Measurements from ENCODE around the gene PTPRU. TPM values are rescaled to one million over a fixed set of nuclear protein-coding genes. Genes with fewer than 3 reads are reported as not detected.

PTPRU gene
- total and polyA plus RNA-seq, 2 experiments from 2014 or later: 8.0 to 105 TPM

DNA sequence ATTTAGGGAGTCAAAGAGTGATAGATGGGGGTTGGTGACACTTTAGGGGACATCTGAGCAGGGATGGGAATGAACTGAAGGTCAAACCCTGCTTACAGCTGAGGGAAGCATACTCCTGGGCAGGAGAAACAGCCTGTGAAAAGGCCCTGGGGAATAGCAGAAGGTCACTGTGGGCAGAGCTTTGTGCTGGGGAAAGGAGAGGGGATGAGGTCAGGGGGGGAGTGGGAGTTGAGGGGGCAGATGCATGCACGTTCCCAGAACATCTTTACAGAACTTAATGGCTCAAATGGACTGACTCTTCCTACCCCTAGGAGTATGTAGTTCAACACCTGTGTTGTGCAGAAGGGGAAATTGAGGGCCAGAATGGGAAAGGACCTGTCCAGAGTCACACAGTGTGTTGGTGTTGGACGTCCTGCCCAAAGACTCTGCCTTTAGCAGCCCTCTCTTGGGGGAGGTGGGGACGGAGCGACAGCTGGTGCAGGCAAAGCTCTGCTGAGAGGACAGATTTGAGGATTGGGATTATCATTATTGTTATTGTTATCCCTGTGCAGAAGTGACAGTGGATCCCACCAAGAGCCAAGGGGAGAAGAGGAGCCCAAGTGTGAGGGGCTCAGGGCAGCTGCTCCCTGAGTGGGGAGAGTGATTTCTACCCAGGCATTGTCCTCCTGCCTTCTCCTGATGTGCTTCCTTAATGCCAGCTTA, 116.5 kb downstream of the PTPRU start:
- H3F3A ChIP-seq (replicated peaks; ENCODE audit: low read depth): no peaks in the 10 kb centered on the region
- TF ChIP-seq CREB1 (CRISPR knock-in tag; IDR thresholded peaks at IDR 0.05; ENCODE audit: low read depth): no peak
- no peak for TF ChIP-seq EZH2 (IDR thresholded peaks at IDR 0.05; ENCODE audit: low read depth, unreplicated experiment)
- TF ChIP-seq, protein P1, sequence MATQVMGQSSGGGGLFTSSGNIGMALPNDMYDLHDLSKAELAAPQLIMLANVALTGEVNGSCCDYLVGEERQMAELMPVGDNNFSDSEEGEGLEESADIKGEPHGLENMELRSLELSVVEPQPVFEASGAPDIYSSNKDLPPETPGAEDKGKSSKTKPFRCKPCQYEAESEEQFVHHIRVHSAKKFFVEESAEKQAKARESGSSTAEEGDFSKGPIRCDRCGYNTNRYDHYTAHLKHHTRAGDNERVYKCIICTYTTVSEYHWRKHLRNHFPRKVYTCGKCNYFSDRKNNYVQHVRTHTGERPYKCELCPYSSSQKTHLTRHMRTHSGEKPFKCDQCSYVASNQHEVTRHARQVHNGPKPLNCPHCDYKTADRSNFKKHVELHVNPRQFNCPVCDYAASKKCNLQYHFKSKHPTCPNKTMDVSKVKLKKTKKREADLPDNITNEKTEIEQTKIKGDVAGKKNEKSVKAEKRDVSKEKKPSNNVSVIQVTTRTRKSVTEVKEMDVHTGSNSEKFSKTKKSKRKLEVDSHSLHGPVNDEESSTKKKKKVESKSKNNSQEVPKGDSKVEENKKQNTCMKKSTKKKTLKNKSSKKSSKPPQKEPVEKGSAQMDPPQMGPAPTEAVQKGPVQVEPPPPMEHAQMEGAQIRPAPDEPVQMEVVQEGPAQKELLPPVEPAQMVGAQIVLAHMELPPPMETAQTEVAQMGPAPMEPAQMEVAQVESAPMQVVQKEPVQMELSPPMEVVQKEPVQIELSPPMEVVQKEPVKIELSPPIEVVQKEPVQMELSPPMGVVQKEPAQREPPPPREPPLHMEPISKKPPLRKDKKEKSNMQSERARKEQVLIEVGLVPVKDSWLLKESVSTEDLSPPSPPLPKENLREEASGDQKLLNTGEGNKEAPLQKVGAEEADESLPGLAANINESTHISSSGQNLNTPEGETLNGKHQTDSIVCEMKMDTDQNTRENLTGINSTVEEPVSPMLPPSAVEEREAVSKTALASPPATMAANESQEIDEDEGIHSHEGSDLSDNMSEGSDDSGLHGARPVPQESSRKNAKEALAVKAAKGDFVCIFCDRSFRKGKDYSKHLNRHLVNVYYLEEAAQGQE (IDR thresholded peaks at IDR 0.05; ENCODE audit: unreplicated experiment): no peak
- TF ChIP-seq POLR2AphosphoS5 (IDR thresholded peaks at IDR 0.05; ENCODE audit: low read depth): no peak
- H3K4me3 ChIP-seq: no peak overlapping the region
- no peaks in the 10 kb centered on the region for H3K79me2 ChIP-seq (replicated peaks; ENCODE audit: insufficient read depth)
- Mint-ChIP-seq H3K36me3 (ENCODE audit: low read depth) (no peaks in the 10 kb centered on the region; the same call in 2 of the 3 replicates), H3K4me3 (no peak overlapping the region), H3K27ac (no peak overlapping the region), H3K9me3 (peaks cover 2% of the 10 kb centered on the region; the same call in 2 of the 3 replicates), H3K4me1 (no peaks in the 10 kb centered on the region), H3K27me3 (ENCODE audit: insufficient read depth, low read depth, poor library complexity) (peaks cover 11% of the 10 kb centered on the region)
- DNase-seq (ENCODE audit: low spot score) (no peak), ATAC-seq (no peak)
- no peaks in the 10 kb centered on the region for H4K20me1 ChIP-seq (replicated peaks; ENCODE audit: insufficient read depth)
- no peak overlapping the region for H3K4me2 ChIP-seq
- no peak overlapping the region for H2AFZ ChIP-seq
- H3K4me1 ChIP-seq (ENCODE audit: insufficient read depth): no peaks in the 10 kb centered on the region
- H3K36me3 ChIP-seq (ENCODE audit: insufficient read depth): no peaks in the 10 kb centered on the region
- H3K27me3 ChIP-seq (ENCODE audit: insufficient read depth): no peaks in the 10 kb centered on the region
- no peak overlapping the region for H3K27ac ChIP-seq (ENCODE audit: low read depth)
- peaks cover 7% of the 10 kb centered on the region; the same call in 1 of the 2 replicates for H3K9me2 ChIP-seq (ENCODE audit: insufficient read depth)

DNA sequence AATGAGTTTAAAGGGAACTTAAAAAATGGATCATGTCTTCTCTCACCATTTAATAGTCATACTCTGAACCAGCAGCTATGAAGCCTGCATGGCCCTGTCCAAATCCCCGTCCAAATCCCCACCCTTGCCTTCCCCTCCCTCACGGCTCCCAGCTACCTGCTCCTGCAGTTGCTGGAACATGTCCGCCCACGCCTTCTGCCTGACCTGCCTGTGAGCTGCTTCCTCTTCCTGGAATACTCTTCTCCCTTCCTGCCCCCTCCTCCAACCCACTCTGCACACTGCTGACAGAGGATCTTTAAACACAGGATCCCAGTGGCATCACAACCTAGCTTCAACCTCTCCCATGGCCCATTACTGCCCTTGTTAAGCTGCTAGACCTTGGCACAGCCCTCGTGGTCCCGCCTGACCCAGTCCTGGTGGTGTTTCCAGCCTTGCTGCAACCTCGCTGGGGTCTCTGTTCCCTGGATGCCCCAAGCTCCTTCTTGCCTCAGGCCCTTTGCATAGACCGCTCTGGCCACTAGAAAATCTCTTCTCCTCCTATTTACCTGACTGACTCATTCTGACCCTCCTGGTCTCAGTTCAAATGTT, 118.3 kb downstream of the PTPRU start:
- Histone ChIP-seq H3F3A (replicated peaks; ENCODE audit: low read depth) (no peaks in the 10 kb centered on the region), H3K4me2 (no peak overlapping the region), H4K20me1 (replicated peaks; ENCODE audit: insufficient read depth) (no peaks in the 10 kb centered on the region), H3K27ac (ENCODE audit: low read depth) (no peak overlapping the region), H3K9me2 (ENCODE audit: insufficient read depth) (peaks cover 7% of the 10 kb centered on the region; the same call in 1 of the 2 replicates), H3K27me3 (ENCODE audit: insufficient read depth) (no peaks in the 10 kb centered on the region), H3K4me3 (no peak overlapping the region), H3K79me2 (replicated peaks; ENCODE audit: insufficient read depth) (no peaks in the 10 kb centered on the region), H3K36me3 (ENCODE audit: insufficient read depth) (no peaks in the 10 kb centered on the region; the same call in 1 of the 2 replicates), H3K4me1 (ENCODE audit: insufficient read depth) (no peaks in the 10 kb centered on the region), H2AFZ (peak overlapping the region; percentile 72; the same call in 1 of the 2 replicates)
- Mint-ChIP-seq H3K36me3 (ENCODE audit: low read depth) (no peaks in the 10 kb centered on the region; the same call in 2 of the 3 replicates), H3K4me1 (no peaks in the 10 kb centered on the region), H3K27me3 (ENCODE audit: insufficient read depth, low read depth, poor library complexity) (peaks cover 11% of the 10 kb centered on the region), H3K9me3 (peaks cover 2% of the 10 kb centered on the region; the same call in 2 of the 3 replicates), H3K4me3 (no peak overlapping the region), H3K27ac (no peak overlapping the region)
- DNase-seq (ENCODE audit: low spot score): no peak
- no peak for ATAC-seq
- TF ChIP-seq, protein P2, sequence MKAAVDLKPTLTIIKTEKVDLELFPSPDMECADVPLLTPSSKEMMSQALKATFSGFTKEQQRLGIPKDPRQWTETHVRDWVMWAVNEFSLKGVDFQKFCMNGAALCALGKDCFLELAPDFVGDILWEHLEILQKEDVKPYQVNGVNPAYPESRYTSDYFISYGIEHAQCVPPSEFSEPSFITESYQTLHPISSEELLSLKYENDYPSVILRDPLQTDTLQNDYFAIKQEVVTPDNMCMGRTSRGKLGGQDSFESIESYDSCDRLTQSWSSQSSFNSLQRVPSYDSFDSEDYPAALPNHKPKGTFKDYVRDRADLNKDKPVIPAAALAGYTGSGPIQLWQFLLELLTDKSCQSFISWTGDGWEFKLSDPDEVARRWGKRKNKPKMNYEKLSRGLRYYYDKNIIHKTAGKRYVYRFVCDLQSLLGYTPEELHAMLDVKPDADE (IDR thresholded peaks at IDR 0.05): no peak
- TF ChIP-seq CREB1 (CRISPR knock-in tag; IDR thresholded peaks at IDR 0.05; ENCODE audit: low read depth): no peak
- no peak for TF ChIP-seq STAT1 (IDR thresholded peaks at IDR 0.05; ENCODE audit: unreplicated experiment)
- TF ChIP-seq JUNB (IDR thresholded peaks at IDR 0.05; ENCODE audit: unreplicated experiment): no peak
- no peak for TF ChIP-seq ZNF114 (CRISPR knock-in tag; IDR thresholded peaks at IDR 0.05)
- no peak for TF ChIP-seq ZNF331 (CRISPR knock-in tag; IDR thresholded peaks at IDR 0.05; ENCODE audit: low read depth)
- no peak for TF ChIP-seq NANOG (IDR thresholded peaks at IDR 0.05; ENCODE audit: borderline replicate concordance)
- no peak for TF ChIP-seq EZH2 (IDR thresholded peaks at IDR 0.05; ENCODE audit: low read depth, unreplicated experiment)

All from GM23338 (cell line).